GM19438 (cell line): ENCODE results near the gene MTX3.

ENCODE experiments used
- ATAC-seq: cut with Tn5 transposase; IDR thresholded peaks from one replicate; pipeline ENCODE4 v1.9.1; 2021; ENCODE audit warnings: low read depth; ENCODE audit not compliant: unreplicated experiment

MTX3 gene

DNA sequence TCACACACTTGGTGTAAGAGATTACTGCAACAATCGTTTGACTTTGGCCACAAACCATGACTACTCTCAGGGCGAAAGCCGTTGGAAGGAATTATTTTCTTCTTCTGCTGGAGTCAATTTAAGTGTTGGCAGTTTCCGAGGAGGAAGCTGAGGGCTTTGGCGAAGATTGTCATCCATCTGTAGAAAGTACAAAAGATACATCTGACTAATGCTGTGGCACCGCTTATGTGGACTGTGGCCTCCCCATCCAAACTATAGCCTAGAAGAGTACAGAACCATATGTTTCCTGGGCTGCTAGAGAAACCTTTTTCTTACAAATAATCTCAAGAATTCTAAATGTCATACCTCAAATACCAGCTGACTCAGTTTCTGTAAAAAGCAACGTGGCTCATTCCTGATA lies 7.4 kb downstream of the MTX3 start:
- ATAC-seq, result no peak

- ATAC-seq, result no peak
These were observed 8.9 kb downstream of the MTX3 start for GRCh38 chr5:79982136-79982535.

- no peak for ATAC-seq
These were observed 14.1 kb downstream of the MTX3 start for GRCh38 chr5:79976759-79977515.

DNA sequence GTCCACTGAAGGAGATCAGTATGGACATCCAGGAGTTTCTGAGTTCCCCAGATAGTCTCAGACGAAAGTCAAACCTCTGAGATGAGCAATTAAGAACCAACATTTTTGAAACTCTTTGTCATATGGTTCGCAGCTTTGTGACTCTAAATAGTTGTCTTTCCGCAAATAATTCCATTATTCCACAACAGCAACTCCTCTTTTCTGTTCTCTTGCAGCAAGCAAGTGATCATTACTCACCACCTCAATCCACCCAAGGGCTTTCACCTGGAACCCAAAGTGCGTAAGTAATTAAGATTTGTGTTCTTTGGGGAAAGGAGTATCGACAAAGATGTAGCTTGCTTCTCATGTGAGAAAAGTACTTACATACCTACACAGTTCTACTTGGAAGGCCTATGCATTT lies 15.6 kb downstream of the MTX3 start:
- no peak for ATAC-seq

GRCh38 chr5:79974886-79975285 lies 16.2 kb downstream of the MTX3 start:
- ATAC-seq, result no peak

- ATAC-seq, result no peak
These were observed 17.1 kb downstream of the MTX3 start for GRCh38 chr5:79973996-79974395.

GRCh38 chr5:79973511-79973910 lies 17.6 kb downstream of the MTX3 start:
- ATAC-seq, result no peak

DNA sequence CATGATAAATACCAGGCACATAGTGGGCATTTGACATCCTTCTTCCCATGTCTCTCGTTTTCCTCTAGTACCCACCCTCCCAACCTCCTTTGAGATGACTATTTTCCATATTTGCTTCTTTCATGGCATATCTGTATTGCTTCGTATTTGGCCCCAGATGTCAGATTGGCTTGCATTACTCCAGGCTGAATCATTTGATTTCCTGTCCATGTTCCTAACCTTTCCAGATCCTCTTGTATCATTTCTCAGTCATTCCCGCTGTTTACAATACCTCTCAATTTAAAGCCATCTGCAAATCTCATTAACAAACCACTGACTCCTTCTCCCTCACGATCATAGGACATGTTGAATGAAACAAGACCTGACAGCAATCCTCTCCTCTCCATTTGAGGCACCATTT lies 19.9 kb downstream of the MTX3 start:
- no peak for ATAC-seq

- ATAC-seq, result no peak
These were observed 24.6 kb downstream of the MTX3 start for GRCh38 chr5:79966448-79966847.

DNA sequence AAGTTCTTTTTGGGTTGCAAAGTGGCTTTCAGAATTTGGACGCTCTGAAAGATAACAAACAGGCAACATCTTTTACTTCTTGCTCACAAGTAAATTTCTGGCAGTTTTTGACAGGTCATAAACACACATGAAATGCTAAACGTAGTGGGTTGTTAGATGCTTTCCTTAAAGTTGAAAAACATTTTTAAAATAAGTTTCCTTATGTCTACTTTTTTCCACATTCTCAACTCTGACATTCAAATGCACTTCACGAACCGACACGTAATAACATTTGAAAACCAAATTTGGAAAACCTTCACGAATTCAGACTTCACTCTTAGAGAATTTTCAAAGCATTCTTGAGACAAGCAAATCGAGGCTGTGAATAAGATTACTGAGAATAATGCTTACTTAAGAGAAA lies 26.9 kb downstream of the MTX3 start:
- ATAC-seq, result no peak

GRCh38 chr5:79963261-79964061 lies 27.6 kb downstream of the MTX3 start:
- ATAC-seq, result no peak

DNA sequence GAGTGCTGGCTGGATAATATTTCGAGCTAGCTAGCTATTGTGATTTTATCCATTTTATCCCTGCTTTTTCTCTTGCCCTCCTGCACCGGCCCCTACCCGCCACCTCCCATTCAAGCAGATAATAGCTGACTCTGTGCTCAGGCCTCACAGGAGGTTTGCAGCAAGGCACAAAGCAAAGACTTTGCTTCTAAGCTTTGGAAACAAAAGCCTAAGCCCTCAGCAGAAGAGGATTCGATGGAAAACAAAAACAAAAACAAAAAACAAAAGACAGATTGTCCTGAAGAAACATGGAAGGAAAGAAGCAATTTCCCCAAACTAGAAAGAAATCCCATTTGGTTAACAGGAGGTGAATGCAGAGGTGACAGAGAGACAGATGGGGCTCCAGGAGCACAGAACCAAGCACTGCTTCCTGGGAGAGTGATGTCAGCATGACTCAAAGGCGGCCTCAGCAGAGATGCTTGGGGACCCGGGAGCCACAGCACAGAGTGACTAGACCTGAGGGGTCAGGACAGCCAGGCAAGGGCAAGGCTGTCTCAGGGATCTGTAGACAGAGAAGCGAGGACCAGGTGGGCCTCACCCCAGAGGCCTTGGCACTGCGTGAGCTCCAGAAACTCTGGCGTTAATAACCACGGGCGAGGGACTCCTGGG lies 28.4 kb downstream of the MTX3 start:
- ATAC-seq, result no peak

- no peak for ATAC-seq
These were observed 29.1 kb downstream of the MTX3 start for GRCh38 chr5:79961716-79962574.

GRCh38 chr5:79959407-79959806 lies 31.7 kb downstream of the MTX3 start:
- ATAC-seq, result no peak

DNA sequence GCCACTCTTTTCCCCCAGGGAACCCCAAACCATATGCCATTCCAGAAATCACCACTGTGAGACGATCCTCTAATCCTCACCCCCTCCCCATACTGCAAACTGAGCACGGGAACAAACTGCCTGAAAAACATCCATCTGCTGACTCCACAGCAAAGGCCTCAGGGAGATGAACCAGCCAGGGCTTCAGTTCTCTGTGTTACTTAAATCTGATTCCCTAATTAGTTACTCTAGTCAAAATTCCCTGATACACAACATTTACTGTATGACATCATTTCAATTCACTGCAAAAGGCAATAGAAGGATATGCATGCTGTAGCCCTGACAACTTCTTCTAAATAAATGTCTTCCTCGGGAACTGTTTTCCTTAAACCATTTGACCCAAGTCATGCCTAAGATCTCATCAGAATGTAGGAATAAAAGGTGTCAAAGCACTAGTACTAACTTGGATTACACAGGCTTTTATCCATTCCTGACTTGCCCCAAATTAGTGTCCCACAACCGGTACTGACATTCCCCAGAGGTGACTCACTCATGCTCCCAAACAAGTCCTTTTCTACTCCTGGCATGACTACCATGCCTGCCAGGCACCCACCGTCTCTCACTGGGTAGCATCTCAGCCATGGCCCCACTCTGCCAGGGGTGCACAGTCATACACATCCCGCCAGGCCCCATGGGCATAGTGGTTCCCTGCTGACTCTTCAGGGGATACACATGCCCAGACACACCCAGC lies 35.0 kb downstream of the MTX3 start:
- ATAC-seq, result no peak

GRCh38 chr5:79955356-79955895 lies 35.6 kb downstream of the MTX3 start:
- ATAC-seq, result no peak

DNA sequence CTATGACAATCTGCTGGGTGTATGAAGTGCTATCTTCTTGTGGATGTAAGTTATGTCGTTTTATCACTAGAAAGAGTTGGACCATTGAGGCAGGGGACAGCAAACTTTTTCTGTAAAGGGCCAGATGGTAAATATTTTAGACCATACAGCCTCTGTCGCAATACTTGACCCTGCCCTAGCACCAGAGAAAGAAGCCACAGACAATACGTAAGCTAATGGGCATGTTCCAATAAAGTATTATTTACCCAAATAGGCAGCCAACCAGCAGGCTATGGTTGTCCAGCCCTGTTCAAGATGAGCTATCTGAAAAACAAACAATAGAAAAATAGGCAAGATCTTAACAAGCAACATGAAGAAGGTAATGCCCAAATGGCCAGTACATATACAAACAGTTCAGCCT lies 36.4 kb downstream of the MTX3 start:
- ATAC-seq, result no peak

- ATAC-seq, result no peak
These were observed 43.5 kb downstream of the MTX3 start for GRCh38 chr5:79947567-79947966.

- no peak for ATAC-seq
These were observed 52.6 kb downstream of the MTX3 start for GRCh38 chr5:79938468-79938867.
